GM21423 (cell line): Measurements from ENCODE around the gene PTH1R.

Source experiments
- ATAC-seq: cut with Tn5 transposase; IDR thresholded peaks from one replicate; pipeline ENCODE4 v1.9.1; 2021; ENCODE audit warnings: mild to moderate bottlenecking, moderate library complexity; ENCODE audit not compliant: unreplicated experiment

PTH1R gene

GRCh38 chr3:46849686-46850467 is 27.6 kb upstream of the PTH1R start:
- ATAC-seq = no peak

- no peak for ATAC-seq
These were observed 27.1 kb upstream of the PTH1R start for GRCh38 chr3:46850468-46850779.

- no peak for ATAC-seq
These were observed 25.9 kb upstream of the PTH1R start for GRCh38 chr3:46851364-46852333.

- no peak for ATAC-seq
These were observed 25.2 kb upstream of the PTH1R start for GRCh38 chr3:46852334-46852720.

GRCh38 chr3:46852839-46853355 is 24.6 kb upstream of the PTH1R start:
- no peak for ATAC-seq

- ATAC-seq = no peak
These were observed 23.8 kb upstream of the PTH1R start for GRCh38 chr3:46853441-46854415.

GRCh38 chr3:46854555-46854991 is 22.9 kb upstream of the PTH1R start:
- ATAC-seq = no peak

GRCh38 chr3:46856576-46857471 is 20.7 kb upstream of the PTH1R start:
- ATAC-seq = no peak

GRCh38 chr3:46857485-46858341 is 19.8 kb upstream of the PTH1R start:
- no peak for ATAC-seq

- no peak for ATAC-seq
These were observed 19.1 kb upstream of the PTH1R start for GRCh38 chr3:46858456-46858855.

- ATAC-seq = no peak
These were observed 18.4 kb upstream of the PTH1R start for GRCh38 chr3:46859001-46859710.

GRCh38 chr3:46860017-46860809 is 17.3 kb upstream of the PTH1R start:
- no peak for ATAC-seq

GRCh38 chr3:46860810-46861604 is 16.5 kb upstream of the PTH1R start:
- no peak for ATAC-seq

- no peak for ATAC-seq
These were observed 15.7 kb upstream of the PTH1R start for GRCh38 chr3:46861605-46862368.

GRCh38 chr3:46862369-46863025 is 15.0 kb upstream of the PTH1R start:
- ATAC-seq = no peak
